AG08395 (cell line): ENCODE measurements around the gene BRME1.

Source experiments
- DNase-seq: peaks from one replicate; pipeline ENCODE4 v3.0.0; 2012; ENCODE audit warnings: mixed read lengths, low spot score

Gene BRME1

DNA sequence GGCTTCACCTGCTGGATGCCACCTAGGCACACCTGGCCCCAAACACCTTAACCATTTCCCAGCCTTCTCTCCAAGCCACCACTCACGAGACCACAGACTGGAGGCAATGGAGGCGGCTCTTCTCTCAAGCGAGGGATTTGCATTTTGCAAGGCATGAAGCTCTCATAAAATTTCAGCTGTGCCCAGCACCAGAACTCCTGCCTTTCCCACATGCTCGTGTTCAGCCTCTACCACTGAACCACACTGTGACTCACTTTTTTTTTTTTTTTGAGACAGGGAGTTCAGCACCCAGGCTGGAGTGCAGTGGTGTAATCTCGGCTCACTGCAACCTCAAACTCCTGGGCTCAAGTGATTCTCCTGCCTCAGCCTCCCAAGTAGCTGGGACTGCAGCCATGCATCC, 18.4 kb downstream of the BRME1 start:
- peak; percentile 61 for DNase-seq

GRCh38 chr19:13887018-13887436, 18.9 kb downstream of the BRME1 start:
- no peak for DNase-seq

DNA sequence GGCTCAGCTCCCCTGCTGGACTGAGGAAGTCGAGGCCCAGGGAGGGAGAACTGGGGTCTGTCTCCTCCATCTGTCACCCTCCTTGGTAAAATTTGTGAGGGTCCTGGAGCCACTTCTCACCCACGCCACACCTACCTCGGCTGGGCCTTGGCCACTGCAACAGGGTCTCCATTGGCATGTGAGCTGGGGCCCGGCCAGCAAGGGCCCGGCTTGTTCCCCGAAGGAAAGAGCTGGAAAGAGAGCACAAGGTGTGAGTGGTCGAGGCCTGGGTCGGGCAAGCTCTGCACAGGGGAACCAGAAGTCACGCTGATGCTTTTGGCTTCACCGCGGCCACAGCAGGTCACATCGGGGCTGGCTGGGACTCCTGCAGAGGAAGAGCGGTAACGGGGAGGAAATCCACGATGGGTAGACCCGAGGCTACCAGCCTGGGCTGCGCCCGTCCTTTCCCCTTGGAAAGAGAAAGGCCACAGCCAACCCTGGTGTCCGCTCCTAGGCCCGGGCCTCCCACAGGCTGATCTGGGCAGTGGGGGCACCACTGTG, 20.0 kb downstream of the BRME1 start:
- DNase-seq, result no peak

DNA sequence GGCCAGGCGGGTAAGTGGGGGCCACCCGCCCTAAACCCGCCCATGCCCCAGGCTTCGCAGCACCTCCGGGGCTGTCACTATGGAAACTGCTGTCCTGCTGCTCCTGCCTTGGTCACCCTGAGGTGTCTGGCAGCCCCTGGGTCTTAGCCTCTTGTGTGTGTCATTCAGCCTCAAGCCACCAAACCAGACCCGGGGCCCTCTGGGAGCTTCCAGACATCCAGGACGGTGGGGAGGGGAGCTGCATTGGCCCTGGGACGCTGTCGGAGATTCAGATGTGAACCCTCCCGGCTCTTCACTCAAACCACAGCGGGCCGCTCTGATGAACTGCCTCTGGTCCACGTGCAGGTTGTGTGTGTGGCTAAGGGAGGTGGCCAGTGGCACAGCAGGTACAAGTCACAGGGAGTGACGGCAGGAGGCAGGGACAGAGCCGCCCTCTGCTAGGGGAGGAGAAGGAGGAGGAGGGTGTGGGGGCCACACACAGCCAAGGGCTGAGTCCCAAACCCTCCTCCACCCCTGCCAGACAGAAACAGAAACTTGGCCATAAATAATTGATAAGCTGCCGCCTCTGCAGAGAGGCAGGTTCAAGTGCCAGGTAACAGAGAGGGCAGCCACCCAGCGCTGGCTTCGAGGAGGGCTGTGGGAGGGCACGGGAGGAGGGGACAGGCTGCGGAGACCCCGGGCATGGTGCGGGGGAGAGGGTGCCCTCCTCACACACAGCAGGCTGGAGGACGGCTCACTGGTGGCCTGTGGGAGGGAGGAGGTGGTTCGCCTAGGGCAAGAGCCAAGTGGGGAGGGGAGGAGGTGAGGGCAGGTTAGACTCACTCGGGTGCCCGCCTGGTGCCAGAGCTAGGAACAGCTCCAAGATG, 21.0 kb downstream of the BRME1 start:
- DNase-seq, result no peak

- no peak for DNase-seq
These were observed 22.3 kb downstream of the BRME1 start for GRCh38 chr19:13883516-13884064.

- no peak for DNase-seq
These were observed 23.1 kb downstream of the BRME1 start for GRCh38 chr19:13882836-13883235.

GRCh38 chr19:13882419-13882795, 23.5 kb downstream of the BRME1 start:
- DNase-seq, result no peak

- DNase-seq, result peak; percentile 45
These were observed 24.1 kb downstream of the BRME1 start for GRCh38 chr19:13881692-13882418.

- DNase-seq, result no peak
These were observed 24.6 kb downstream of the BRME1 start for GRCh38 chr19:13881251-13881691.

DNA sequence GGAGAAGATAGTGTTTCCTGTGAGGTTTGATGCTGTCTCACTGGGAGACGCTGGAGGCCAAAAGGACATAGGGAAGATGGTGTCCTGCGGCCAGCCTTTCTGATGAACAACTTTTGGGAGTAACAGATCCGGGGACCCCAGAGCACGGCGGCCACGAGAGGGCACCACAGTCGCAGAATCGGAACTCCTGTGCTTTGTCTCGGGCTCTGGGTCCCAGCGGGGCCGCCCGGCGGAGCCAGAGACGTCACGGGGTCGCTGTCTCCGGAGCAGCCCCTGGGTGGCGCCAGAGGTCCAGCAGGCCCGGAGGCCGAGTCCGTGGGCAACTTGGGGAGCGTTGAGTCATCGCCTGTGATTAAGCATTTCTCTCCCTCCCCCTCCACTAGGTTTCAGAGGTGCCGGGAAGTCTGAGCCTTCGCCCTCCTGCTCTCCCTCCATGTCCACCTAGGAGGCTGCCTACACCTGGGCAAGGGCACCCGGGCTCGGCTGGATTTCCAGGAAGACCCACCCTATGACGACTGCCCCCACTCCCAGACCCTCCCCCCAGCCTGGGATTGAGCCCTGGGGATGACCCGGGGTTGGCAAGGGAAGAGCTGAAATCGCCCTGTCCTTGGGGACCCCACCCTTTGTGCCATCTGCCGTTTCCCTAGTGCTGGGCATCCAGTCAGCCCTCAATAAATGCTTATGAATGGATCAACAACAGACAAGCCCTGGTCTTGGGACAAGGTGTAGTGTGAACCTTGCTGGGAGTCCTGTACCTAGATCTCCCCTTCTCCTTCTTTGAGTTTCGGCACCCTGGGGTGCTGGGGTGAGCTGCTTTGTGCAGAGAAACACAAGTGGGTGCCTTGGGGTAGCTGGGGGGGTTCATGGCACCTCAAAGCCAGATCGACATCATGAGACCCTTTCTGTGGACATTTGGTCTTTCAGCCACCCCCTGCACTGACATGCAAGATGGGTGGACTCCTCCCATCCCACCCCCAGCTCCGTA, 25.6 kb downstream of the BRME1 start:
- peak; percentile 98 for DNase-seq

DNA sequence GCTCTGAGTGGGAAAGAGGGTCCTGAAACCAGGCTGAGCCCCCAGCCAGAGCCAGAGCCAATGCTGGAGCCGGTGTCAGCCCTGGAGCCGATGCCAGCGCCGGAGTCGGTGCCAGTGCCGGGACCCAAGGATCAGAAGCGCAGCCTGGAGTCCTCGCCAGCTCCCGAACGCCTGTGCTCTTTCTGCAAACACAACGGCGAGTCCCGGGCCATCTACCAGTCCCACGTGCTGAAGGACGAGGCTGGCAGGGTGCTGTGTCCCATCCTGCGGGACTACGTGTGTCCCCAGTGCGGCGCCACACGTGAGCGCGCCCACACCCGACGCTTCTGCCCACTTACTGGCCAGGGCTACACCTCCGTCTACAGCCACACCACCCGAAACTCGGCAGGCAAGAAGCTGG, 28.6 kb downstream of the BRME1 start:
- DNase-seq, result no peak

- DNase-seq, result no peak
These were observed 29.1 kb downstream of the BRME1 start, which contains the start of gene NANOS3 for GRCh38 chr19:13876834-13877233. TSS of gene NANOS3 (plus strand) at chr19:13877134. CDS start at chr19:13877249, 115 bp downstream.

DNA sequence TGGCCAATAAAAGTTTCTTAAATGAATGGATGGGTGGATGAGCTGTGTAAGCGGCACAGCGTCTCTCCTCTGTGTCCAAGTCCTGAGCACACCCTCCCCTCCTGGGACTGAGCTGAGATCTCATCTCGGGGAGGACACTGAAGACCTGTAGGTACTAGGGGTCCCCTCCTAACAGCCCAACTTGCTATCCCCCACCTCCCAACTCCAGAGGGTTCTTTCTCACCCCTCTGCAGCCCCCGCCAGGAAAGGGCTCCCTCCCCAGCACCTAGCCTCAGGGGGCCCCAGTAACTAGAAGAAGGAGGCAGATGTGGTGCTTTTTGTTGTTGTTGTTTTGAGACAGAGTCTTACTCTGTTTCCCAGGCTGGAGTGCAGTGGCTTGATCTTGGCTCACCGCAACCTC, 30.1 kb downstream of the BRME1 start:
- DNase-seq, result no peak

- DNase-seq, result no peak
These were observed 31.9 kb downstream of the BRME1 start for GRCh38 chr19:13873834-13874515.

DNA sequence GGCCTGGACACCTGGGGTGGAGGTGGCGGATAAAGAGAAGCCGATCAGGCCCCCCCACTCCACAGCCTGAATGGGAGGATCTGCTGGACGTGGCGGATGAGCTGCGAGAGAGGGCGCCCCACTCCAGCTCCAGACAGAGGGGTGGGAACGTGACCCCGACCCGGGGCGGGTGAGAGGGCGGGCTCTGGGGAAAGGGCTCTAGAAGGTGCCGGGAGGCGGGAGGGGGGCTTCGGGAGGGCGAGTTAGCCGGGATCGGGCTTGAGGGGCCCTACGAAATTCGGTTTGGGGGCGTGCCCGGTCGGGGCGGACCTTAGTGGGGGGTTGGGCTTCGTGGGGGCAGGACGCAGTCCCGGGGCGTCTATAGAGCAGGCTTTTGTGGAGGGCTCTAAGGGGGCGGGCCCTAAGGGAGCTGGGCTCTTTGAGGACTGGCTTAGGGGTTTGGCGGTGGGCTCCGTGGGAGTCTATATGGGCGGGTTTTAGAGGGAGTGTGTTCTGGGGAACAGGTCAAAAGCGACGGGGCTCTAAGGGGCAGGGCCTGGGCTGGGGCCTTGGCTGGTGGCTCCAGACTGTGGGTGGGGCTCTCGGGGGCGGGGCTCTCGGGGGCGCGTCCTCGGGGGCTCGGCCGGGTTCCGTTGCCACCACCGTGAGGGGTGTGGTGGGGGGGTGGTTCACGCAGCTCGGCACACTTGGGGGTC, 33.1 kb downstream of the BRME1 start:
- DNase-seq, result peak; percentile 55

GRCh38 chr19:13872339-13872694, 33.6 kb downstream of the BRME1 start:
- DNase-seq, result no peak

DNA sequence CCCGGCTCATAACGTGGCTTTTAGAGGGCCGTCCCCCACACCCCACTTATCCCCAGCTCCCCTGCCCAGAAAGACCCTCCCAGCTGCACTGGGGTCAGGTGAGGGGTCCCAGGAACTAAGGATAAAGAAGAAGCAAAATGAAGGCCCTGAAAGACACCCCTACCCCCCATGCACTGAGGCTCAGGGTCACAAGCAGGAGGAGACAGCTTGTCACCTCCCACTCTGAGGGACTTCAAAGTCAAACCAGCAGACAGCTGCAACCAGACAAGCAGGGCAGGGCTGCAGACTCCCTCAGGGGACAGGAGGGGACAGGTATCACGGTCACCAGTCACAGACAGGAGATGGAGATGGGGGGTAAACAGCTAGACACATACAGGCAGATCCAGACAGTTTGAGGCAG, 35.0 kb downstream of the BRME1 start:
- no peak for DNase-seq

GRCh38 chr19:13869281-13869680, 36.6 kb downstream of the BRME1 start:
- DNase-seq, result no peak

DNA sequence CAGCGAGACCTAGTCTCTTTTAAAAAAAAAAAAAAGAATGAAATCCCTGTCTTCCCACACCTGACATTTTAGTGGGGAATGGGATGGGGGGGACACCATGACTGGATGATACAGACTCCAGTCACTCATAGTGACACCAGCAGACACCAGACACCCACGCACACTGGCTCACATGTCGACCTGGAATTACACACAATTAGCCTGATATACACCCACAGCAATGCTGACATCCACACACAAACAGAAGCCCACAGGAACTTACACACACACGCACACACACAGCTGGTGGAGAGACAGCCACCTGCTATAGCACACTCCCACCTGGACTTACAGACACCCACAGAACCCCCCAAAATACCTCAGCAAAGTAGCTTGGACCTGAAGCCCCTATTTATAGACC, 37.3 kb downstream of the BRME1 start:
- no peak for DNase-seq

- no peak for DNase-seq
These were observed 39.4 kb downstream of the BRME1 start for GRCh38 chr19:13866463-13867046.
